Erythroblast (primary cell): Measurements from ENCODE around the gene CYP4F8.
"Not testable (repeated sequence)": the region's sequence is repeated elsewhere in the genome, so short reads cannot be mapped to it uniquely, and the experiment has no call there.

Experiments
- DNase-seq, 2 experiments: peaks; one replicate each; lab custom pipeline; 2025; lab: John Stamatoyannopoulos, UW
- GATA1 ChIP-seq: IDR thresholded peaks from 2 replicates; pipeline ENCODE4 v1.6.1; 2011; ENCODE audit warnings: low read depth, mild to moderate bottlenecking, control low read depth, low read length, moderate library complexity
- POLR2A ChIP-seq: IDR thresholded peaks from 2 replicates; pipeline ENCODE4 v1.6.1; 2011; ENCODE audit warnings: mild to moderate bottlenecking, low read length

The CYP4F8 gene, protein sequence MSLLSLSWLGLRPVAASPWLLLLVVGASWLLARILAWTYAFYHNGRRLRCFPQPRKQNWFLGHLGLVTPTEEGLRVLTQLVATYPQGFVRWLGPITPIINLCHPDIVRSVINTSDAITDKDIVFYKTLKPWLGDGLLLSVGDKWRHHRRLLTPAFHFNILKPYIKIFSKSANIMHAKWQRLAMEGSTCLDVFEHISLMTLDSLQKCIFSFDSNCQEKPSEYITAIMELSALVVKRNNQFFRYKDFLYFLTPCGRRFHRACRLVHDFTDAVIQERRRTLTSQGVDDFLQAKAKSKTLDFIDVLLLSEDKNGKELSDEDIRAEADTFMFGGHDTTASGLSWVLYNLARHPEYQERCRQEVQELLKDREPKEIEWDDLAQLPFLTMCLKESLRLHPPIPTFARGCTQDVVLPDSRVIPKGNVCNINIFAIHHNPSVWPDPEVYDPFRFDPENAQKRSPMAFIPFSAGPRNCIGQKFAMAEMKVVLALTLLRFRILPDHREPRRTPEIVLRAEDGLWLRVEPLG

DNA sequence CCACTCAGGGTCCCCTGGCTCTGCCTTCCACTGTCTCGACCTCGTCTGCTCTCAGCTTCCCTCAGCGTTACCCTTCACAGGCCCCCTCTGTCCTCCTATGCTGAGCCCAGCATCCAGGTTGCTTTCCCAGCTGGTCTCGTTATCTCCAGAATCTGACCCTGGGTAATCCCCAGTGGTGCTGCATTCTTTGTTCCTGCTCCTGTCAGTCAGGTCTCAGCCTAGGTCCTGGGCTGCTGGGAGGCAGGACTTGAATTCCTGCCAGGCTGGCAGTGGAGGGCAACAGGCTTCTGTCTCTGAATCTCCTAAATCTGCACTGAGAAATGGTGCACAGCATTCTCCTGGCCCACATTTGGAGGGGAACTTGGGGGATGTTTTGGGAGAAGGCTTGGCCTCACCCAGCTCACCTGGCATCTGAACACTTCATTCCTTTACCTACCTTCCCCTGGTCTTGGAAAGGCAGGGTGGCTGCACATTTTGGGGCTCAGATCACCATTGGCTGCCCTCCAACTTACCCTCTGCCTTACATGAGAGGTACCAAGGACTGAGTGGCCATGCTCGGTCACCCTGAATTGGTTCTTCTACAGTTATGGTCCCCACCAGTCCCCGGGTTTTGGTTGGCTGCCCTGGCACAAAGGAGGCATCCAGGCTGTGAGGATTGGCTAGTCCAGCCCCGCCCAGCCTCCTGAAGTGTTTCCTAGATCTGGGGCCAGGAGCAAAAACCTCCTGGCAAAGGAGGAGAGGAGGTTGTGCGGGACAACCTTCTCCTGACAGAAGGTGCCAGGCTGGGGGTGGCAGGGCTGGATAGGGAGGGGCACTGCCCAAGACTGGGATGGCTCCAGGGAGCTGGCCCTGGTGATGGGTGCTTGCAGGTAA is at the start of gene CYP4F8:
Gene CYP4F8 (plus strand): TSS at position 712 of the 873 bp plus-strand sequence. CDS start 399 bp downstream, outside the sequence.
- no peak for DNase-seq

DNA sequence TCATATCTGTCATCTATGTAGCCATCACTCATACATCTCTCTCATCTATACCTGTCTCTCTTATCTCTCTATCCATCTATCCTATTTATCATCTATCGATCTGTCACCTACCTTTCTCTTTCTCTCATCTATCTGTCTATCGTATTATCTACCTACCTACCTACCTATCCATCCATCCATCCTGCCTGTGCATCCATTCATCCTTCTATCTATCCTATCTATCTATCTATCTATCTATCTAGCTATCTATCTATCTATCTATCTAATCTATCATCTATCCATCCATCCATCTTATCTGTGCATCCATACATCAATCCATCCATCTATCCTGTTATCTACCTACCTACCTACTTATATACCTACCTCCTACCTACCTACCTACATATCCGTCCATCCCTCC is 44.6 kb upstream of the CYP4F8 start:
- TF ChIP-seq POLR2A: no peak
- no peak for TF ChIP-seq GATA1
- no peak for DNase-seq

More for the DNA sequence above, at the start of gene CYP4F8:
- TF ChIP-seq GATA1 (no peak), POLR2A (no peak)

DNA sequence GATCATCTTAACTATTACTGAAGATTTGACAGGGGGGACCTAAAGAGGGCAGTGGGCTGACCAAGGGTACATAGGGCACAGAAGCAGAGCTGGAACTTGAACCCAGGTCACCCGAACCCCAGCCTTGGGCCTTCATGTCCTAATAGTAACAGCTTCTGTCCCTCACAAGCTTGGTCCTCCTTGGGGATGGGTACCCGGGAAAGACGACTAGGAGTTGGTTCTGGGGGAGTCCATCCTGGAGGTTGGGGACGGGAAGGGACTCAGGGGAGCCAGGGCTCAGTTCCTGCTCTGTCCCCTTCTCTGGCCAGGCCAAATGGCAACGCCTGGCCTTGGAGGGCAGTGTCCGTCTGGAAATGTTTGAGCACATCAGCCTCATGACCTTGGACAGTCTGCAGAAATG is 39.6 kb upstream of the CYP4F8 start:
- TF ChIP-seq GATA1 (no peak), POLR2A (no peak)
- DNase-seq: no peak

DNA sequence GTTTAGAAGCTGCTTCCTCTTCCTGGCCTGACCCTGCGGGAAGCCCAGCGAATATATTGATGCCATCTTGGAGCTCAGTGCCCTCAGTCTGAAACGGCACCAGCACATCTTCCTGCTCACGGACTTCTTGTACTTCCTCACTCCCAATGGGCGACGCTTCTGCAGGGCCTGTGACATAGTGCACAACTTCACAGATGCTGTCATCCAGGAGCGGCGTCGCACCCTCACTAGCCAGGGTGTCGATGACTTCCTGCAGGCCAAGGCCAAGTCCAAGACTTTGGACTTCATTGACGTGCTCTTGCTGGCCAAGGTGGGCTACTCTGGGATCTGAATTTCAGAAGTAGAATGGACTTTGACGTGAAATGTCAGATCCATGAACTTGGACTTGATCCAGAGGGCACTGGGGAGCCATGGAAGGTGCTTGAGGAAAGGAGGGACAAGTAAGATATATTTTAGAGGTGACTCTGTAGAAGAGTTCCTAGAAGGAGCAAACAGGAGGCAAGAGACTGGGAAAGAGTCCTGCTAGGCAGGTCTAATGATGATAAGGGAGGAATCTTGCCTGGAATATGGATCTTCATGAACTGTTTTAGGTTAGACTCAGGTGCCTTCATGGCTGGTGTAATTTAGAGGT is 38.4 kb upstream of the CYP4F8 start:
- TF ChIP-seq POLR2A (no peak), GATA1 (no peak)

DNA sequence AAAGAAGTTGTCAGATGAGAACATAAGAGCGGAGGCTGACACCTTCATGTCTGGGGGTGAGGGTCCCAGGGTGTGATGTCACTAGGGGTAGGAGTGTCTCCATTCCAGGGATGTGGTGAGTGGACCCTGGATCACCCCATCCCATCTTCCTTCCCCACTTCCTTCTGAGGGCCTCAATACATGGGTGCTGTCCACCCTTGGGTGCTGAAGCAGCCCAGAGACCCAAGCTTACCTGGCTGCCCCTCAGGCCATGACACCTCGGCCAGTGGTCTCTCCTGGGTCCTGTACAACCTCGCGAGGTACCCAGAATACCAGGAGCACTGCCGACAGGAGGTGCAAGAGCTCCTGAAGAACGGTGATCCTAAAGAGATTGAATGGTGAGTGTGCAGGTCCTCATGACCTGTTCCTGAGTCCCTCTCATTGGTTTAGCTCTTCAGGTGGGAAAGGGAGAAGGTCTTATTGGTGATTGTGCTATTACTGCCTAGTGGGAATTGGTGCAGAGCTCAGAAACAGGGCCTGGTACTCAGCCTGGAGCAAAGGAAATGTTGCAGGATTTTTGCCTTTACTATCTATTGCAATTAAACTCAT is 37.7 kb upstream of the CYP4F8 start:
- no peak for DNase-seq
- TF ChIP-seq POLR2A (no peak), GATA1 (no peak)

More for the DNA sequence above, 38.4 kb upstream of the CYP4F8 start:
- DNase-seq: no peak

DNA sequence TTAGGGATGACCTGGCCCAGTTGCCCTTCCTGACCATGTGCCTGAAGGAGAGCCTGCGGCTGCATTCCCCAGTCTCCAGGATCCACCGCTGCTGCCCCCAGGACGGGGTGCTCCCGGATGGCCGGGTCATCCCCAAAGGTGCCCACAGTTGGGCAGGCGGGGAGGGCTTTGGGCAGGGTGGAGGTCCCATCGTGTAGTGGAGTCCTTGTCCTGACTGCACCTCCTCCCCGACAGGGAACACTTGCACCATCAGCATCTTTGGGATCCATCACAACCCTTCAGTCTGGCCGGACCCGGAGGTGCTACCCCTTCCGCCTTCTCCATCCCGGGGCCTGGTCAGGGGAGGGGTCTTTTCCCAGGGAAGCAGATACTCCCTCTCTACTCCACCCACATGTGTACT is 31.7 kb upstream of the CYP4F8 start:
- DNase-seq: no peak
- TF ChIP-seq POLR2A (no peak), GATA1 (no peak)

DNA sequence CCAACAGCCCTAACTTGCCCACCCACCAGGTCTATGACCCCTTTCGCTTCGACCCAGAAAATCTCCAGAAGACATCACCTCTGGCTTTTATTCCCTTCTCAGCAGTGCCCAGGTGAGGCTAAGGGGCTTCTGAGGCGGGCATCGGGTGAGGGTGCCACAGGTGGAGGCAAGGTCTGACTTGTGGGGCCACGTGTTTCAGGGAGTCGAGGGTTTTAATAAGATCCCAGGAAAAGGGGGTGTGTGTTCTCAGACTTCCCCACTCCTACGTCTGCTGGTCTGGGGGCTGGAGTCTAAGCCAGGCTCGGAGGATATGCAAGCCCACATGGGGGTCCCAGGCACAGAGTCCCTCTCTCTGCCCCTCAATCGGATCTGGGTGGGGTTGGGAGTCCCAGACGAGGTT is 30.9 kb upstream of the CYP4F8 start:
- no peak for DNase-seq

DNA sequence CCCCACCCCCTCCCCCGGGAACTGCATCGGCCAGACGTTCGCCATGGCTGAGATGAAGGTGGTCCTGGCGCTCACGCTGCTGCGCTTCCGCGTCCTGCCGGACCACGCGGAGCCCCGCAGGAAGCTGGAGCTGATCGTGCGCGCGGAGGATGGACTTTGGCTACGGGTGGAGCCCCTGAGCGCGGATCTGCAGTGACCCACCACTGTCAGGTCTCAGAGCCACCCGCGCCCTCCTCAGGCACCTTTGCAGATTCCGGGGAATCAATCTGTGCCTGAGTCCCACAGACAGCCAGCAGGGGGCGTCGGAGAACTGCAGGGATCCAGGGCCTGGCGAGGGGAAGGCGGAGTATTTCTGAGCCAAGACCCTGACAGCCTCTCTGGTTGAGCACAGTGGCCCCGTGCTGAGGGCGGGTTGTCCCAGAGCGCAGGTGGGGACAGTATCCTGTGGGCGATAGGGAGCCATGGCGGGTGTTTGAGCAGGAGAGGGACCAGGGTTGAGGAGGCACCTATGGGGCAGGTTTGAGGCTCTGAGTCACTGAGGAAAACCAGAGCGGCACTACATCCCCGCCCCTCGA is 30.4 kb upstream of the CYP4F8 start:
- peak; percentile 60 to 82 for DNase-seq
- no peak for TF ChIP-seq POLR2A
- TF ChIP-seq GATA1: no peak

More for the DNA sequence above, 30.9 kb upstream of the CYP4F8 start:
- TF ChIP-seq GATA1 (no peak), POLR2A (no peak)

DNA sequence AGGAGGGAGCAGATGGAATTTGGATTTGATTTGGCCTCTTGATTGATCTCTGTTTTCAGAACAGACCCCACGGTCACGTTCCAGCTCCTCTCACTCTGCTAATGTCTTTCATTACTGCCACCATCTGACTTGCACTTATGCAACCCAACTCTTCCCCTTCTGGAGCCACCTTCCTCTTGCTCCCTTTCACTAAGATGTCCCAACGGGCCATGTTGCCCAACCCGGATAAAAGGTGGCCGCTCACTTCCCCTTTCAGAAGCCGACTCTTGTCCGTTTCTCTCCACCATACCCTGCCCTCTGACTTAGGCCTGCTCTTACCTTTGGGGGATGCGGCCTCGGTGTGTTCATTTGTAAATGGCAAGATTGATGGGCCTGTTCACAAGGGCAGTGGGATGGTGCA is 27.4 kb upstream of the CYP4F8 start:
- TF ChIP-seq POLR2A (no peak), GATA1 (no peak)
- DNase-seq: no peak

DNA sequence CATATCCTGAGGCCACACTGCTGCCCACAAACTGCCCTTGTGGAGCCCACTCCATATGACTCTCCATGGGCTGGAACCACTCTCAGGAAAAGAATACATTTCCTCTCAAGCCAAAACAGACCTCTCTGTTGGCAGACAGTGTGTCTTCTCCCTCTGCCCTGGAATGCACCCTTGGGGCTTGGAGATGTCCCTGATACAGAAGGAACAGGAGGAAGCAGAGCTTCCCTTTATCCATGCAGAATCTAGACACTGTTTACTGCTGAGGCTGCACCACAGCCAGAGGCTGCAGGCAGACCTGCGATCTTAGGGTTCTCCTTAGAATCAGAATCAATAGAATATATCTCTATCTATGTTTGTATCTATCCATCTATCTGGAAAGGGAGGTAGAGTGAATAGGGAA is 26.8 kb upstream of the CYP4F8 start:
- TF ChIP-seq POLR2A (no peak), GATA1 (no peak)
- DNase-seq: no peak

DNA sequence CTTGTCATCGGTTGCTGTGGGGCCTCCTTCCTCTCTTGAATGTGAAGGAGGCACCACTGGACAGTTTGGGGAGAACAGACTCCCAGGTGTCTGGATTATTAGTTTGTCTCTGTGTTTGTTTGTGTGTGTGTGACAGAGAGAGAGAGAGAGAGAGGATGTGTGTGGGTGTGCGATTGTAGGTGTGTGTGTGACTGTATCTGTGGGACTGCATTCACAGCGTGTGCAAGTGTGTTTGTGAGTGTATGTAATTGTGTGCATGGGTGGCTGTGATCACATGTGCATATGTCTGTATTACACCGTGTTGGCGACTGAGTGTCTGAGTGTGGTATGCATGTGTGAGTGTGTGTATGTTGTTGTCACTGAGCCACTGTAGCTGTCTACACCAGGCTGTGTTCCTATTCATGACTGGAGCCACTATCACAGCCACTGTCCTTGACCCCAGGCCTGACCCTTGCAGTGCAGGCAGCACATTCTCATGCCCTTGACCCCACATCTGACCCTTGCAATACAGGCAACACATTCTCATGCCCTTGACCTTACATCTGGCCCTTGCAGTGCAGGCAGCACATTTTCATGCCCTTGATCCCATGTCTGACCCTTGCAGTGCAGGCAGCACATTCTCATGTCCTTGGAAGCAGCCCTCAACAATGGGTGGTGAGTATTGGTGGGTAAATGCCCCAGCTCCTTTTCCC is 25.1 kb upstream of the CYP4F8 start:
- no peak for DNase-seq
- TF ChIP-seq POLR2A (no peak), GATA1 (no peak)

DNA sequence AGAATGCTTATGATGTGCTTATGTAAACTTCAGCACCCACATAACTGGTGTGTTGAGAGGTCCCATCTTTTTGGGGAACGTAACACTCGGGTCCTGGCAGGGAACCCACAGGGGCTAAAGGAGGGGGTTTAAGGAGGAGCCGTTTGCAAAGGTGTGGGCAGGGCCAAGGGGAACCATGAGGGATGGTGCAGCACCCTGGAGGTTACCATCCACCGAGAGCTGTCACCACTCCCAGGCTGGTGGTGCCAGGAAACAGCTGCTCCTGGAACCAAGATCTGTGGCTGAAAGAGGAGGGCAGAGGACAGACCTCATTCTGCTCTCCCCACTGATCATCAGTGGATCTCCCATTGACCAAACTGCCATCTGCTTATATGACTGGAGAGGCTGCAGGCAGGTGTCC is 23.2 kb upstream of the CYP4F8 start:
- DNase-seq: no peak
- TF ChIP-seq POLR2A: no peak
- TF ChIP-seq GATA1: no peak

DNA sequence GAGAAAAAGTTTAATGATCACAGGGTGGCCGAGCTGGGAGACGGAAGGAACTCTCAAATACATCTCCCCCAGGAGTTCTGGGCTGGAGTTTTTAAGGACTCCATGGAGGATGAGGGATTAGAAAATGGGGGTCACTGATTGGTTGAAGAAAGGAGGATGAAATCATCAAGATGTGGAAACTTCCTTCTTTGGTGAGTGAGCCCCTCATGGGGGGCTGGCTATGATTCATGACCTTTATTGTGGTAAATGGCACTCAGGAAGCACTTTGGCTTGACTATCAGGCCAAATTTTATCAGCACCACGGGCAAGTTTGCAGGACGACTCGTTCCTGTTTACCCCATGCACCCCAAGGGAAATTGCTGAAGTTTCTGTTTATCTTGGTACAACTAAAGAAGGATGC is 22.5 kb upstream of the CYP4F8 start:
- not testable (repeated sequence) for DNase-seq

DNA sequence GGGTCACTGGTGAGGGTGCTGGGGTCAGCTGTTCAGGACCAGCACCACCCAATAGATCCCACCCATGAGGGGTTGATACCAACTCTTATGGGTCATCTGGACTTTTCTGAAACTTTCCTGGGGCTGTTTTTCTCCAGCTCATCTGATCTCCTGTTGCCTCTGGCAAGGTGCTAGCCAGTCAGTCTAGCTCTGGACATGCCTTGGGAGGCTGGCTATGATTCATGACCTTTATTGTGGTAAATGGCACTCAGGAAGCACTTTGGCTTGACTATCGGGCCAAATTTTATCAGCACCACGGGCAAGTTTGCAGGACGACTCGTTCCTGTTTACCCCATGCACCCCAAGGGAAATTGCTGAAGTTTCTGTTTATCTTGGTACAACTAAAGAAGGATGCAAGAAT is 21.3 kb upstream of the CYP4F8 start:
- not testable (repeated sequence) for DNase-seq
